A549 (cell line): ENCODE measurements around the gene FGFR1OP2. TPM values are rescaled to one million over a fixed set of nuclear protein-coding genes. Genes with fewer than 3 reads are reported as not detected.
"Not testable (repeated sequence)": the region's sequence is repeated elsewhere in the genome, so short reads cannot be mapped to it uniquely, and the experiment has no call there.

Experiments used
- ATAC-seq, 2 experiments: fragments of 200-7000 bp in 1 of 2; fragments of >200 bp in 1 of 2; cut with Nextera tagmentation in 1 of 2; cut with Tn5 transposase in 1 of 2; 3 replicates each; pipeline versions ENCODE4 v1.8.0 to v1.9.1; 2018 to 2020; ENCODE audit warnings: mild to moderate bottlenecking in 1 of 2, moderate library complexity in 1 of 2
- CTCF ChIA-PET: fragments of 300-600 bp; sonication (Branson Sonifier 250); formaldehyde crosslinking; extraction: SDS; loops from one replicate; lab custom pipeline; 2021; ENCODE audit warnings: antibody characterized with exemption, inconsistent platforms; lab: Yijun Ruan, JAX
- POLR2A ChIA-PET: fragments of 350-600 bp; formaldehyde crosslinking; extraction: SDS; loops from one replicate; lab custom pipeline; 2021; ENCODE audit warnings: antibody characterized with exemption, inconsistent platforms; lab: Yijun Ruan, JAX
- DNase-seq, 2 experiments: peaks; one replicate each; pipeline versions ENCODE4 v3.0.0 to v3.0.0-alpha.2; 2011 to 2016; ENCODE audit warnings: low read depth in 1 of 2, low spot score in 1 of 2
- FAIRE-seq: peaks from 2 replicates; lab custom pipeline; 2011; peaks lifted over from hg19 to GRCh38; lab: Jason Lieb, UNC
- H3K27ac ChIP-seq, 2 experiments: fragments of >200 bp; sonication (Bioruptor Twin); formaldehyde crosslinking; 3 replicates each; pipeline ENCODE4 v1.5.1; 2016 to 2017
- H3K4me1 ChIP-seq: fragments of >200 bp; sonication (Bioruptor Twin); formaldehyde crosslinking; 3 replicates; pipeline ENCODE4 v1.6.1; 2016
- H3K4me2 ChIP-seq: fragments of >200 bp; sonication (Bioruptor Twin); formaldehyde crosslinking; 3 replicates; pipeline ENCODE4 v1.6.1; 2016
- H3K4me3 ChIP-seq: fragments of >200 bp; sonication (Bioruptor Twin); formaldehyde crosslinking; 3 replicates; pipeline ENCODE4 v1.5.1; 2016
- H3K9me3 ChIP-seq: fragments of >200 bp; sonication (Bioruptor Twin); formaldehyde crosslinking; 3 replicates; pipeline ENCODE4 v1.6.1; 2016
- ATOH8 ChIP-seq: fragments of 250-450 bp; sonication (Bioruptor Pico); IDR thresholded peaks from 2 replicates; pipeline ENCODE4 v1.5.0; 2020; ENCODE audit warnings: low read depth, mild to moderate bottlenecking, moderate library complexity
- CBX2 ChIP-seq: fragments of 200-600 bp; sonication (generic); IDR thresholded peaks from 2 replicates; pipeline ENCODE4 v1.6.1; 2016; ENCODE audit warnings: low read depth, mild to moderate bottlenecking, borderline replicate concordance
- CEBPB ChIP-seq, 2 experiments: fragments of >200 bp in 1 of 2; sonication (Bioruptor Twin) in 1 of 2; formaldehyde crosslinking in 1 of 2; IDR thresholded peaks; 2 replicates each; pipeline ENCODE4 v1.6.1; 2012 to 2016
- CHD2 ChIP-seq: fragments of 150-350 bp; IDR thresholded peaks from 2 replicates; pipeline ENCODE4 v1.6.1; 2014; ENCODE audit warnings: low read length; ENCODE audit not compliant: partially characterized antibody
- FOSB ChIP-seq: fragments of 250-450 bp; sonication (Bioruptor Pico); IDR thresholded peaks from 2 replicates; pipeline ENCODE4 v1.5.0; 2020; ENCODE audit warnings: mild to moderate bottlenecking, moderate library complexity
- GATA3 ChIP-seq: IDR thresholded peaks from 2 replicates; pipeline ENCODE4 v1.6.1; 2012; ENCODE audit warnings: borderline replicate concordance
- HOXA7 ChIP-seq: fragments of 250-450 bp; sonication (Bioruptor Pico); IDR thresholded peaks from 2 replicates; pipeline ENCODE4 v1.5.0; 2020; ENCODE audit warnings: mild to moderate bottlenecking, moderate library complexity
- HOXB5 ChIP-seq: fragments of 250-450 bp; sonication (Bioruptor Pico); IDR thresholded peaks from 2 replicates; pipeline ENCODE4 v1.5.0; 2020; ENCODE audit warnings: mild to moderate bottlenecking, moderate library complexity
- JUN ChIP-seq, 2 experiments: fragments of >200 bp; sonication (Bioruptor Twin); formaldehyde crosslinking; IDR thresholded peaks; 2 replicates in 1 of 2; 3 replicates in 1 of 2; pipeline ENCODE4 v1.6.1; 2016 to 2017
- MAFK ChIP-seq: fragments of 450-650 bp; IDR thresholded peaks from 2 replicates; pipeline ENCODE4 v1.6.1; 2014; ENCODE audit not compliant: partially characterized antibody
- NFE2L2 ChIP-seq: fragments of 150-350 bp; conservative IDR thresholded peaks from 2 replicates; pipeline ENCODE4 v1.6.1; 2014; ENCODE audit warnings: low read length
- NPAS2 ChIP-seq: fragments of 250-450 bp; sonication (Bioruptor Pico); IDR thresholded peaks from 2 replicates; pipeline ENCODE4 v1.8.0; 2022; ENCODE audit warnings: mild to moderate bottlenecking, moderate library complexity, borderline replicate concordance
- RCOR1 ChIP-seq: fragments of 150-350 bp; IDR thresholded peaks from 2 replicates; pipeline ENCODE4 v1.6.1; 2014; ENCODE audit warnings: antibody characterized with exemption, low read length, low read depth
- RNF2 ChIP-seq: fragments of 200-600 bp; sonication (generic); IDR thresholded peaks from 2 replicates; pipeline ENCODE4 v1.6.1; 2016; ENCODE audit warnings: low read depth, mild to moderate bottlenecking, antibody characterized with exemption, moderate library complexity, borderline replicate concordance
- SMC3 ChIP-seq: fragments of >200 bp; sonication (Bioruptor Twin); formaldehyde crosslinking; IDR thresholded peaks from 3 replicates; pipeline ENCODE4 v1.6.1; 2018; ENCODE audit warnings: inconsistent platforms
- ZFP36 ChIP-seq: fragments of 450-650 bp; IDR thresholded peaks from 2 replicates; pipeline ENCODE4 v1.6.1; 2014; ENCODE audit warnings: borderline replicate concordance; ENCODE audit not compliant: partially characterized antibody
- ZNF302 ChIP-seq: fragments of 250-450 bp; sonication (Bioruptor Pico); IDR thresholded peaks from 2 replicates; pipeline ENCODE4 v1.9.0; 2021; ENCODE audit warnings: inconsistent platforms, mild to moderate bottlenecking, moderate library complexity
- ZSCAN20 ChIP-seq: fragments of 250-450 bp; sonication (Bioruptor Pico); IDR thresholded peaks from 2 replicates; pipeline ENCODE4 v1.8.0; 2022; ENCODE audit warnings: mild to moderate bottlenecking, moderate library complexity
- WGBS: methylation state at CpG from one replicate; pipeline ENCODE4 v1.1.6; 2017; ENCODE audit errors: missing lambda C conversion rate; 5-methylcytosine and 5-hydroxymethylcytosine counted together
- polyA plus RNA-seq, 4 experiments: library from polyadenylated mRNA; depleted of rRNA in 3 of 4; stranded (reverse); fragments of >200 nt; fragmentation: RNase III in 1 of 4; extraction: RNeasy Plus Mini Kit Qiagen cat#74134 plus additional on column Dnase treatment in 1 of 4; gene quantifications; 2 replicates in 3 of 4; 3 replicates in 1 of 4; pipeline ENCODE4 v1.2.3, GENCODE V29; 2011 to 2017
- TF ChIP-seq, protein P1 (sequence below): fragments of 200-600 bp; sonication (generic); IDR thresholded peaks from 2 replicates; pipeline ENCODE4 v1.6.1; 2016; ENCODE audit warnings: antibody characterized with exemption, mild to moderate bottlenecking, moderate library complexity

FGFR1OP2 gene
- polyA plus RNA-seq, 2 of the 4 experiments (the other 2 are of a cell fraction), result 36.3 to 51.1 TPM

- peak; percentile 91 for TF ChIP-seq MAFK
- TF ChIP-seq HOXA7 (CRISPR knock-in tag), result no peak
- peak; percentile 89 for TF ChIP-seq NFE2L2
- H3K27ac ChIP-seq, result peak overlapping the region in 1 of 2 experiments; percentile 55; a peak in 3 of 6 replicates
- POLR2A ChIA-PET, result no interaction called here
- no peaks in the 10 kb centered on the region for H3K9me3 ChIP-seq
- no peak overlapping the region for H3K4me3 ChIP-seq
- H3K4me1 ChIP-seq, result no peaks in the 10 kb centered on the region
- no peak overlapping the region for H3K4me2 ChIP-seq
- 83% methylated on average over 4 of the region's 4 CpGs for WGBS
- DNase-seq (no peak), FAIRE-seq (no peak), ATAC-seq (no peak)
- CTCF ChIA-PET, result interaction anchor here (1.5 kb wide), 1 partner anchor 11 kb away, joined by 8 read pairs; no protein-coding TSS in a partner anchor
Measured at GRCh38 chr12:26895672-26896071, 42.6 kb upstream of the FGFR1OP2 start.

DNA sequence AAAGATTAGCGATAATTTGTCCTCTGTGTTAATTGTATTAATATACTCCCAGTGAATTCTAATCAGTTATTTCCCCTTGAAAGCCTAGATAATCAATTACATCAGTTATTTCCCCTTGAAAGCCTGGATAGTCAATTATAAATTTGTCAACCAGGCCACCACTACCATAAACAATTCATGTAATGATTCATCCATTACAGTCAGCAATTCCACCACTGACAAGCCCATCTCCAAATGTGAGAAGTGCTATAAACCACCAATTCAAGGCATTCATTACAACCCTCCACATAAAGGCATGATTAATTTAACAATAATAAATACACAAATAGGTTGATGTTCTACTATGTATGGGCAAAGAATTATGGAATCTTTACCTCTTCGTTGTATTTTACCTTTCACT is 41.4 kb upstream of the FGFR1OP2 start:
- Histone ChIP-seq H3K27ac (no peak overlapping the region), H3K4me3 (no peak overlapping the region), H3K9me3 (no peaks in the 10 kb centered on the region), H3K4me1 (no peaks in the 10 kb centered on the region), H3K4me2 (no peak overlapping the region)
- ATAC-seq, result no peak
- POLR2A ChIA-PET, result no interaction called here
- TF ChIP-seq NPAS2 (CRISPR knock-in tag) (no peak), JUN (IDR thresholded peaks at IDR 0.05) (no peak), HOXB5 (CRISPR knock-in tag) (no peak), ZSCAN20 (no peak), FOSB (CRISPR knock-in tag) (no peak), CBX2 (no peak), SMC3 (no peak), CHD2 (no peak), ZFP36 (no peak), ATOH8 (CRISPR knock-in tag) (no peak), ZNF302 (CRISPR knock-in tag) (no peak), CEBPB (IDR thresholded peaks at IDR 0.05) (no peak), RNF2 (no peak), GATA3 (no peak), RCOR1 (no peak)
- TF ChIP-seq, protein P1, sequence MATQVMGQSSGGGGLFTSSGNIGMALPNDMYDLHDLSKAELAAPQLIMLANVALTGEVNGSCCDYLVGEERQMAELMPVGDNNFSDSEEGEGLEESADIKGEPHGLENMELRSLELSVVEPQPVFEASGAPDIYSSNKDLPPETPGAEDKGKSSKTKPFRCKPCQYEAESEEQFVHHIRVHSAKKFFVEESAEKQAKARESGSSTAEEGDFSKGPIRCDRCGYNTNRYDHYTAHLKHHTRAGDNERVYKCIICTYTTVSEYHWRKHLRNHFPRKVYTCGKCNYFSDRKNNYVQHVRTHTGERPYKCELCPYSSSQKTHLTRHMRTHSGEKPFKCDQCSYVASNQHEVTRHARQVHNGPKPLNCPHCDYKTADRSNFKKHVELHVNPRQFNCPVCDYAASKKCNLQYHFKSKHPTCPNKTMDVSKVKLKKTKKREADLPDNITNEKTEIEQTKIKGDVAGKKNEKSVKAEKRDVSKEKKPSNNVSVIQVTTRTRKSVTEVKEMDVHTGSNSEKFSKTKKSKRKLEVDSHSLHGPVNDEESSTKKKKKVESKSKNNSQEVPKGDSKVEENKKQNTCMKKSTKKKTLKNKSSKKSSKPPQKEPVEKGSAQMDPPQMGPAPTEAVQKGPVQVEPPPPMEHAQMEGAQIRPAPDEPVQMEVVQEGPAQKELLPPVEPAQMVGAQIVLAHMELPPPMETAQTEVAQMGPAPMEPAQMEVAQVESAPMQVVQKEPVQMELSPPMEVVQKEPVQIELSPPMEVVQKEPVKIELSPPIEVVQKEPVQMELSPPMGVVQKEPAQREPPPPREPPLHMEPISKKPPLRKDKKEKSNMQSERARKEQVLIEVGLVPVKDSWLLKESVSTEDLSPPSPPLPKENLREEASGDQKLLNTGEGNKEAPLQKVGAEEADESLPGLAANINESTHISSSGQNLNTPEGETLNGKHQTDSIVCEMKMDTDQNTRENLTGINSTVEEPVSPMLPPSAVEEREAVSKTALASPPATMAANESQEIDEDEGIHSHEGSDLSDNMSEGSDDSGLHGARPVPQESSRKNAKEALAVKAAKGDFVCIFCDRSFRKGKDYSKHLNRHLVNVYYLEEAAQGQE, result no peak
- DNase-seq, result no peak
- WGBS, result 96% methylated on average over 2 of the region's 2 CpGs
- CTCF ChIA-PET, result interaction anchor here (1.0 to 5.4 kb wide), 2 partner anchors 11 to 26 kb away, joined by 4 to 37 read pairs; no protein-coding TSS in a partner anchor
- FAIRE-seq, result no peak

DNA sequence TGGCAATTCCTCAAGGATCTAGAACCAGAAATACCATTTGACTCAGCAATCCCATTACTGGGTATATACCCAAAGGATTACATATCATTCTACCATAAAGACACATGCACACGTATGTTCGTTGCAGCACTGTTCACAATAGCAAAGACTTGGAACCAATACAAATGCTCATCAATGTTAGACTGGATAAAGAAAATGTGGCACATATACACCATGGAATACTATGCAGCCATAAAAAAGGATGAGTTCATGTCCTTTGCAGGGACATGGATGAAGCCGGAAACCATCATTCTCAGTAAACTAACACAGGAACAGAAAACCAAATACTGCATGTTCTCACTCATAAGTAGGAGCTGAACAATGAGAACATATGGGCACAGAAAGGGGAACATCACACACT is 34.9 kb upstream of the FGFR1OP2 start:
- ATAC-seq, DNase-seq, H3K4me2 ChIP-seq, H3K9me3 ChIP-seq, POLR2A ChIA-PET, FAIRE-seq, H3K4me1 ChIP-seq, H3K27ac ChIP-seq, H3K4me3 ChIP-seq: not testable (repeated sequence)
- CTCF ChIA-PET, result interaction anchor here (2.9 kb wide), 1 partner anchor 18 kb away, joined by 15 read pairs; no protein-coding TSS in a partner anchor
- 60% methylated on average over 3 of the region's 3 CpGs for WGBS
